Putamen (tissue), 1 donor: ENCODE data around the gene PHIP.

Experiments
- DNase-seq: peaks from one replicate; pipeline ENCODE4 v3.0.0-alpha.2; 2016; ENCODE audit warnings: low spot score

Gene PHIP

DNA sequence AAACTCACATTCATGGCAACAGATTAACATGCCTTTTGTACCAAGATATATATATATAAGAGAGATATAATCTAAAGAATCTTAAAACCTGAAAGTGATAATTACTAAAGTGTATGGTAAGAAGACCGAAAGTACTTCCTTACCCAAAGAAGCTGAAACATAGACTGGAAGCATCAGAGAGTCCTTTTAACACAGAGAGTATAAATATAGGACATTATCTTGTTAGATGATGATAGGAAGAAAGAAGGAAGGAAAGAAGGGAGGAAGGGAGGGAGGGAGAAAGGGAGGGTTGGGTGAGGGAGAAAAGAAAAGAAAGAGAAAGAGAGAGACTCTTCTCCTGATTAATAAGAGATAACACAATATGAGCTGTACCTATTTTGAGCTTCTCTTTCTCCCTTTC is 68.2 kb downstream of the PHIP start:
- DNase-seq: no peak

DNA sequence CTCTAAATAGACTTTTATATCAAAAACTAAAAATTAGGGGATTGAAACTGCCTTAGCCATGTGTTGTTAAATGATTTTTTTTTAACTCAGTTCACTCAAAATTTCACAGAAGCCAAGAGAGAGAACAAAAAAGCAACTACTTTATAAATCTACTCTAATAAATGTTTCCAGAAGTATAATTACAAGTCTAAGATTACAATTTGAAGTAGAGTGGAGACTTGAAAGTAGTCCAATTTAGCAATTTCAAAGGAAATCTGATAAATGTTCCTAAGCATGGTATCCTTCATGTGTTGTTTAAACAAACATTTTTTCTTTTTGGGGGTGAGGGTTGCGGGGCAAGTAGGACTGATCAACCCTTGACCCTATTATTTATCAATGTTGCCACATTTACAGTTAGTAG is 72.6 kb downstream of the PHIP start:
- no peak for DNase-seq

DNA sequence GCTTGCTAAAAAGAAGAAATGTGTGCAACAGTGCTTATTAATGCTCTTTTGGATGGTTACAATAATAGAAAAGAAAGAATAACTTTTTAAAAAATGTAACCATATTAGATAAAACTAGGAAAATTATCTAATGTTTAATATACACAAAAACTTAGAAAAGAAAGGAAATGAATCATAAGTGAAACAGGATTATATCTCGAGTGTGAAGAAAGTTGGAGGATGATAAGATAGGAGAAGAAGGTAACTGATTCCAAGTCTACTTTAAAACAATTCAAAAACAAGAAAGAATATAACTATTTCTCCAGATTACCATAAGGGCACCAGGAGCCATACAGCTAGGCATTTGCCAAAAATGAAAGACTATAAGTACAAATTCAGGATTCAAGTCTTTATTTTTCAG is 73.0 kb downstream of the PHIP start:
- DNase-seq: no peak

DNA sequence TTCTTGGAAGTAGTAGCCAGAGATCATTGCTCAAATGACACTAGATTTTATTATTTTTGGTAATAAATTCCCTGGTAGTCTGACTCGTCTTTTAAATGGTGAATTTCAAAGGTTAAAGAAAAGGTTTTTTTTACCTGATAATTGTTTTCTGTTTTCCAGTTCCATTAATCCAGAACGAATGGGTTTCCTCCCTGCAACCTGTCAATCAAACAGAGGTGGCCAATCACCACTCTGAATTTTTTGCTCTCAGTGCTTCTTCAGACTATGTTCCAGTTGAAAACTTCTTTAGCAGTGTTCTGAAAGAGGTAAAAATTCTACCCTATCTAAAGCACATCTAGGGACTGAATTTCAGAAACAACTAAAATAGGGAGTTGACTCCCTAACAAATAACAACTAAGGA is 73.8 kb downstream of the PHIP start:
- DNase-seq: no peak

DNA sequence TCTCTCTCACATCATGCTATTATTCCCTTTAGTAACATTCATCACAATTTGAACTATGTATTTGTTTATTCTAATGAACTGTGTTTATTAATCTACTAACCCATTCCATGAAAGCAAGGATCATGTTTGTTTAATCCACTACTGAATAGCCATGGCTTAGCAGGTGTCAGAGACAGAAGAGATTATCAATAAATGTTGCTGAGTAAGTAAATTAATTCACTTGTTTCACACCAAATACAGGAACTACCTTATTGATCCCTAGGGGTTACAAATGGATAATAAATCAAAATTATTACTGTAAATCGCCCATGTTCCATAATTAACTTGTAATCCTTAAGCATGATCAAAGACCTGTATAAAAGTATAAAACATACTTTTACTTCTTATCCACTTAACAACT is 76.6 kb downstream of the PHIP start:
- no peak for DNase-seq

DNA sequence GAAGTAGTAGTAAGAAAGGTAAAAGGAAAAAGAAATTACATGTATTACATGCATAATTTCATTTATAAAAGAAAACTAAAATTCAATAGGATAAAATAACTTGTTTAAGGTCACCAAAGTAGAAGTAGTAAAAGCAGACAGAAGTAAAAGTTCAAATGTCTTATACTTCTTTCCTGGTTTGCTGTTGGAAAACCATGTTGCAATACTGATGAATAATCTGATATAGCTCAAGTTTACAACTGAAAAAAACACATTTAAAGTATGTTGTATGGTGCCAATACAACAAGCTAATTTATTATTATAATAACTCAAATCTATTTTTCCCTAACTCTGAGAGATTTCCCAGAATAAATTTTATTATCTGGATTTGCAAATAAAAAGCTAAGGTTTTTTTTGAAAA is 78.3 kb downstream of the PHIP start:
- no peak for DNase-seq

DNA sequence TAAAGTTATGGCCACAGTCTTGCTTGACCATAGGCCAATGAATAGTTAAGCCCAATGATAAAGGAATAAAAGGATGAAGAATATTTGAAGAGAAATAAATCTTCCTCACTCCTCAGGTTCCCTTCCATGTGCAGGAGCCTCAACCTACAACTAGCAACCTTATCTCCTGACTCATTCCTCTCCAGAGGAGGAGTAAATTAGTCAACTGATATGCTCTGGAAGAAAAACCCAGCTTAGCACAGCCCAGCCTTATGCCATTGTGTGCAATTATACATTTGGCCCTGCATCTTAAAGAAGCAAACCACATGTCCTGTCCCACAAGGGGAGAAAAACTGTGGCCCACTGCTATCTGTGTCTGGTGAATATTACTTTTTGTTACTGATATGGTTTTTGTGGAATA is 82.1 kb downstream of the PHIP start:
- DNase-seq: no peak

DNA sequence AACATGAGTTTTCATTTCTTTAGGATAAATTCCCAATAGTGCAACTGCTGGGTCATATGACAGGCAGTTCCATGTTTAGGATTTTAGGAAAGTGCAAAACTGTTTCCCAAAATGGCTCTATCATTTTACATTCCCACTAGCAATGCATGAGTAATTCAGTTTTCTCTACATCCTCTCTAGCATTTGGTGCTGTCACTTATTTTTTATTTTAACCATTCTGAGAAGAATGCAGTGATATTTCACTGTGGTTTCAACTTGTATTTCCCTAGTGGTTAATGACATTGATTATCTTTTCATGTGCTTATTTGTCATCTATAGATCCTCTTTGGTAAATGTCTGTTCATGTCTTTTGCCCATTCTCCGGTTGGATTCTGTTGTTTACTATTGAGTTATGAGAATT is 82.7 kb downstream of the PHIP start:
- no peak for DNase-seq

DNA sequence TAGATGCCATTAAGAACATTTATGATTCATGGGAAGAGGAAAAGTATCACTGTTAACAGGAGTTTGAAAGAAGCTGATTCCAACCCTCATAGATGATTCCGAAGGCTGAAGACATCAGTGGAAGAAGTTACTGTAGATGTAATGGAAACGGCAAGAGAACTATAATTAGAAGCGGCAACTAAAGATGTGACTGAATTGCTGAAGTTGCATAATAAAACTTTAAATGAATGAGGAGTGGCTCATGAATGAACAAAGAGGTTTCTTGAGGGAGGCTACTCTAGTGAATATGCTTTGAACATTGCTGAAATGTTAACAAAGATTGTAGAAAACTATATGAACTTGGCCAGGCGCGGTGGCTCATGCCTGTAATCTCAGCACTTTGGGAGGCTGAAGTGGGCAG is 84.1 kb downstream of the PHIP start:
- no peak for DNase-seq

DNA sequence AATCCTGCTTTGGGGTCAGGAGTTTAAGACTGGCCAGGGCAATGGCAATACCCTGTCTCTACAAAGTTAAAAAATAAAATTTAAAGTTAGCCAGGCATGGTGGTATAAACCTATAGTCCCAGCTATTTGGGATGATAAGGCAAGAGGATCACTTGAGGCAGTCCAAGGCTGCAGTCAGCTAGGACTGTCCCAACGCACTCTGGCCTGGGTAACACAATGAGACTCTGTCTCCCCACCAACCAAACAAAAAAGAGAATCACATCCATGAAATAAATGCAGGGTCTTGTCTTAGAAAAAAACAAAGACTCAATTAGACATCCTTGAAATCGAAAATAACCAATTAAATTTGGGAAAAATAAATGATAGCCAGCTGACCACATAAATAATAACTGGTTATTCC is 88.9 kb downstream of the PHIP start:
- DNase-seq: peak; percentile 14

DNA sequence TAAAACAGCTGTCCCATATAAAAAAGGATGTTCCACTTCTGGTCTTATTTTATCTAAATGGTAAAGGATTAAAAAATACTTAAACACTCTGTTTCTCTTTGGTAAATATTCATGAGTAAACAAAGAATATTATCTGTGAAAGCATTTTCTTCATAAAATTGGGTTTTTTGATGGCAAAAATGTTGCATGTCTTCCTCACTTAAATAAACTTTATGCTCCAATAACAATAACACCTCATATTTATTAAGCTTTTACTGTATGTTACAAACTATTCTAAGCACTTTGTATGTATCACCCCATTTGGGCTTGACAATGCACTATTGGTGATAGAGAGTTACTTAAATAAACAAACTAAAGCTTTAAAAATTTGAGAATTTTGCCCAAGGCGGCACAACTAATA is 91.9 kb downstream of the PHIP start:
- no peak for DNase-seq

DNA sequence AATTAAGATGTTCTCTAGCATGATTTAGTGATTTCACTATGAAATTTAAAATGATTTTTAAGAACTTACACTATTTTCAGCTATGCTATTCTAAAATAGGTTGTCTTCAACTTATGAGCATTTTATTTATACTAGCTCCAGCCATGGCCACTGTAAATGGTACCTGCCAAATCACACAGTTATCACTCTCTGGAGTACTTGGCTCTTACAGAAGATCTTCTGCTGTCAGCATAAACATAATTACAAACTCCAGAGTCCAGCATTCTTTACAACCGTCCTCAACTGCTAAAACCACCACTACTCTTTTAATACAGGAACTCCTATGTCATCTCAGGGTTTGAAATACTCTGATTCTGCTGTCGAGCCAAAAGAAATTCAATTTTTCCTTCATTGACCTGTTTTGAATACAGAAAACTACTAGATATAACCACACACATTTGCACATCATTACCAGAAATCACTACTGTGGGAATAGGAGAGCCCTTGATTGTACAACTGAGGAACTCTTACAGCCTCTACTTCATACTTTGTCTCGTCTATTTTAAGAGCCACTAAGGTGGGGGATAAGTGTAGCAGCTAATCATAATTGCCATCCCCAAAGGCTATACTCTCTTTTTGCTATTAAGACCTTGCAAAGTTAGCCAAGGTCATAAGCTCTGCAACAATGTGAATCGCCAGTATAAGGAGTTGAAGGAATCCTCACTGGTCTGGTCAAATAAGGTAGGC is 93.7 kb downstream of the PHIP start:
- no peak for DNase-seq

DNA sequence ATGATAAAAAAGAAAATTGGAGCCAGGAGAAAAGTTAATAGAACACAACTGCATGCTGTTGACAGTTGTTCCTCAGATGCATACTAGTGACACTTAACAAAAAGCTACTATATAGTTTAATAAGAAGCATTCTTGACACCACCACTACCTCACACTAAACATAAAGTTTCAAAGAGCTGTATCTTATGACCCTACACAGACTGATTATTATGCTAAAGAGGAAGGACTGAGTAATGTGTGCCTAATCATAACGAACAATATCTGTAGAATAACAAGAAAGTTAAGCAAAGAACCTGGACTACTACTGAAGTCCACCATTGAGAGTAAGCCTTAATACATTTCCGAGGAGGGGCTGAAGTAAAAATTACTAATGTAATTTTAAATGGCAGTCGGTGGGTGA is 110.9 kb downstream of the PHIP start:
- DNase-seq: no peak

DNA sequence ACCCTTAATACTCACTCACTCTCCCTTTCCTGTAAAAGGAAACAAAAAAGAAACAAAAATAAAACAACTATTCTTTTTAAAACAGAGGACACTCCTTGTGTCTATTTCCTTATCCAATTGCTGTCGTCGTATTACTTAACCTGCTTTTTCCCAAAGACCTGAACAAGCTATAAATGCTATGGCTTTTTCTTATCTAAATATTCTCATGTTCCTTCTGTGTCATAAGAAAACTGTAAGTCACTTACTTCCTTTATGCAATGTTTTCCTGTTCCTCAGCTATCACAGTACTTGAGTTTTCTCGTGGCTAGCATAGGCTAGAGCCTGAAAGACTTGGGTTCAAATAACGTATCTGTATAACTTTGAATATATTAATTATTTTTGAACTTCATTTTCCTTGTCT is 111.5 kb downstream of the PHIP start:
- DNase-seq: no peak

DNA sequence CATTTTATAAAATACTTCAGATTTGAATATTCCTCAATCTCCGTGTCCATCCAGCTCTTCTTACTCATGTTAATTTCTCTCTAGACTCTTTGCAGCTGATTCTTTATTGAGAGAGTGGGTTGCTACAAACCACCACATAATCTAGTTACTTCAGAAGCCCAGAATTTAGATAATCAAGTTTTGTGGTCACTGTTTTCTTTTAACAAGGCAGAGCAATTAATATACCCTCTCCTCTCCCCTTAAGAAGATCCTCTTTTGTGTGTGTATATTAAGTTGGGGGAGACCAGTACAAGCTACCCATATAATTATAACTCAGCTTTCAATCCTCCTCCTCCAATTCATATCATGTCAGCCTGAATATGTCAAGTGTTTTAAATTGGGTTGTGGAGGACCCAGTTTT is 115.6 kb downstream of the PHIP start:
- peak; percentile 55 for DNase-seq

DNA sequence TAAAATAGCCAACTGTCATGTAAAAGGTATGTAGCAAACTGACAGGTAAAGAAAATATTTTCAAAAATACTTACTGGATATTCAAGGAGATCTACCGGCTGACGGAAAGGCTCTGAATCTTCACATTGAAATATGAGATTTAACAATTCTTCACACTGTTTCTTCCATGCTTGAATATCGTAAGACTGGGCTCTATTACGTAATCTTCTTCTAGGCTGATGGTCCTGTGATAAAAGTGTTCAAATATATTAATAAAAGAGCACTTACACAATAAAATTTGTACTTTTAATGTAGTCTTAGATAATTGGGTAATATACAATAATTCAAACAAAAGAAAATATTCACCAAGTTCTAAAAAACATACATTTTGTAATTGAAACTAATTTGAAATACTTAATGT is 123.3 kb downstream of the PHIP start:
- no peak for DNase-seq

DNA sequence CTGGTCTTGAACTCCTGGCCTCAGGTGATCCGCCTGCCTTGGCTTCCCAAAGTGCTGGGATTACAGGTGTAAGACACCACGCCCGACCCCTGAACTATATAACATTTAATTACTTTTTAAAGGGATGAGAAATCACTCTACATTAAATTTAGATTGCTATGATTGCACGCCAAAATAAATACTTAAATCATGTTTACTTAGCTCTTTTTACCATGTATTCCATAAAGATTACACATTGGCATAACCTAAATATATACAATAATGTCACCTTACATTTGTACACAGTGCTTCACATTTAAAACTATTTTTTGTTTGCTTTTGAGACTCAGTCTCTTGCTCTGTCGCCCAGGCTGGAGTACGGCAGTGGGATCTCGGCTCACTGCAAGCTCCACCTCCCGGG is 124.3 kb downstream of the PHIP start:
- DNase-seq: no peak

DNA sequence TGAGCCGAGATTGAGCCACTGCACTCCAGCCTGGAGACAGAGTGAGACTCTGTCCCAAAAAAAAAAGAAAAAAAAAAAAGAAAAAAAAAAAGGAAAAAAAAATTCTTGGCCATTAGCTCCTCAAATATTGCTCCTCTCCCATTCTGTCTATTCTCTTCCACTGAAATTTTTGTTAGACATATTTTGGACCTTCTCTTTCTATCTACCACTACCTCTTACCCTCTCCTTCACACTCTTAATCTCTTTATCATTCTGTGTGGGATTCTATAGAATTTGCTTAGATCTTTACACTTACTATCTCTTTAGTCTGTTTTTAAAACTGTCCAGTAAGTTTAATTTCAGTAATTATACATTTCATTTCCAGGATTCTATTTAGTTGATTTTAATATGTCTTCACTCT is 125.7 kb downstream of the PHIP start:
- no peak for DNase-seq

DNA sequence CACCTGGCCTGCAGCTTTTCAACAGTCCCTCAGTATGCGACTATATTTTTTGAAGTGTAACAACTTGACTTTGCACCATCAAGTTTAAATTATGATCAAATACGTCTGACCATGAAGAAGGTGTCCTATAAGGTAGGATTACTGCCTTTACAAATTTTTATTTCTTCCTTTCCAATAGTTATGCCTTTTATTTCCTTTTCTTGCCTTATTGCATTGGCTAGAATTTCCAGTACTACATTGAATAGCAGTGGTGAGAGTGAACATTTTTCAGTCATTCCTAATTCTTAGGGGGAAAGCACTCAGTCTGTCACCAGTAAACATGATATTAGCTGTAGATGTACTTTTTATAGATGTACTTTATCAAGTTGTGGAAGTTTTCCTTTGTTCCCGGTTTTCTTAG is 129.3 kb downstream of the PHIP start:
- DNase-seq: no peak

DNA sequence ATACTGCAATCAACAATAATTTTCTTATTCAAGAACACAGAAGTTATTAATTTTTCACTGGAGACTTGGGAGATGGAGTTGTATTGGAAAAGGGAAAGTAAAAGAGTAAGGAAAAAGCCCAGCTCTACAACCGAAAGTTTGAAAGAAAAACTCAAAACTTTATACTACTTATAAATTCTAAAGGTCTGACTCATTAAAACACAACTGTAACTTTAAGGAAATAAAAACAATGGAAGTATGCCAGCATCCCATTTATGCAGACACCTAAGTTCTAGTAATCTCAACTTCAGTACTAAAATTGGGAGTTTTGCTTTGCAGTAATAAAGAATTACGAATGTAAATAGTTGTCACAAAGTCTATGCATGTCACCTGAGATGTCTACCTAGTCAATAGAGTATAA is 130.1 kb downstream of the PHIP start:
- DNase-seq: no peak

DNA sequence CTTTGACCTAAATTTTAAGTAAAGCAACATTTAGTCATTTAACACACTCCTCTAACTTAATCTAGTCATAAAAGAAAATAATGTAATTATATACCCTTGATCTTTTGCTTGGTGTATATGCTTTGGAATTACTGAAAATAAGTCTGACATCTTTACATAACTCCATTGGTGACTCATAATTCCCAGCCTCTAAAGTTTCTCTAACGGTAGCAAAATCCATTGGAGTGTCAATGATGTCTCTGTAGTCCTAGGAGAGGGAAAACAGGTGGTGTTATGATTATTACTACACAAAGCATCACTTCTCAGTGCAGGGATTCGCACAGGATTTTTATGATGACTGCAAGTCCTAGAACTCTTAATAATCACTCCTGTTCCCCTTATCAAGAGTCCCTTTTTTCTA is 130.5 kb downstream of the PHIP start:
- DNase-seq: peak; percentile 28

DNA sequence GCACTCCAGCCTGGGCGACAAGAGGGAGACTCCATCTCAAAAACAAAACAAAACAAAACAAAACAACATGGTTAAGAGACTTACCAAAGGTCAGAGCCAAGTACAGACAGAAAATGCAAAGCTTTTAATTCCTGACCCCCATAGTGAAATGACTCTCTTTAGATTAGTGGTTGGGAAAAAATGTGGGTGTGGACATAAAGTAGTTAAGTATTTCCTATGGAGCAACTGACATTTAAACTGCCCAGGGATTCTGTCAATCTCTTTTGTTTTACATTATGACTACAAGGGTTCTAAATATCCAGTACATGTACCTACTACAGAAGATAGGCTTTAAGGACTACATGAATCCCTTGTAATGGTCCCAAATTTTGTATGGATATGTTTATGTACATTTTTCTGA is 135.6 kb downstream of the PHIP start:
- DNase-seq: no peak

DNA sequence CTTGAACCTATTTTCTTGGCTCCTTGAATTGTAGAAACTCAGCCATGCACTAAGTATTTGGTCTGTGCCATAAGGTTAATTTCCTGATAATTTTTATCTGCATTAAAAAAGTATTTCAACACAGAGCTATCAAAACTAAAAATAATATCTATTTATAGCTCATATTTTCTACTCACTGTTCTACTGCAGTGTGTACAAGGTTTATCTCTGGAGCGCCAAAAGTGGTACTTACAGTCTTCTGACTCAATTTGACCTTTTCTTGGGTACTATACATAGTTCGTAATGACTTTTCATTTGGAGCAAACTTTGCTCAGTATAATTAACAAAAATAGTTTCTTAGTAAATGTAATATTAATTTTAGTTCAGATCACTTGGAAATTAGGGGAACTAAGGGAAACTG is 141.5 kb downstream of the PHIP start:
- DNase-seq: no peak

DNA sequence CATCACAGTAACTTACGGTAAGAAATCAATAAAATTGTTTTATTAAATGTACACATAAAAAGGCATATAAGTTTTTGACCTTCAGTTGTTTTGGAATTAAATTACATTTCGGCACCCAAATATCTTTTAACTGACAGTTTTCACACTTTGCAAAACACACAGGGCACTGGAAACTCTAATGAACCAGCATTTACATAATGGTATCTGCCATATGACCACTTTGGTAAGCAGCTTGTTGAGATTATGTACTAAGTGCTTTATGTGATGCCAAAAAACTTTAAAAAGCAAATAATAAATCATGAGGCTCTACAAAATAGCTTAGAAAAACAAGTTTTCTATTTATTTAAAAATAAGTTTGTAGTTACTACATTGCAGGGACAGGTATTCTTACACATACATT is 142.5 kb downstream of the PHIP start:
- DNase-seq: no peak

DNA sequence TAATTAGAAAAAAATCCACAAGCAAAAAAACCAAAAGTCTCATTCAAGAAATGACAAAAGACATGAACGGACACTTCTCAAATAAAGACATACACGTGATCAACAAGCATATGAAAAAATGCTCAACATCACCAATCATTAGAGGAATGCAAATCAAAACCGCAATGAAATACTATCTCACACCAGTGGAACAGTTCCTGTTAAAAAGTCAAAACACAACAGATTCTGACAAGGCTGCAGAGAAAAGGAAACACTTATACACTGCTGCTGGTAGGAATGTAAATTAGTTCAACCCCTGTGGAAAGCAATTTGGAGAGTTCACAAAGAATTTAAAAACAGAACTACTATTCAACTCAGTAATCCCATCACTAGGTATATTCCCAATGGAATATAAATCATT is 152.7 kb downstream of the PHIP start:
- no peak for DNase-seq
